Astrocyte of the cerebellum (primary cell): ENCODE measurements around the gene MRGPRG.

Experiments
- DNase-seq: peaks from one replicate; pipeline ENCODE4 v3.0.0-alpha.2; 2011; ENCODE audit warnings: low read depth
- H3K4me3 ChIP-seq: 2 replicates; pipeline ENCODE4 v1.5.1; 2011; ENCODE audit warnings: mild to moderate bottlenecking, low read depth, low read length, moderate library complexity
- in situ Hi-C: cut with HindIII; loops from 2 replicates; pipeline ENCODE4 v1.10.0; 2017; ENCODE audit warnings: low sequenced_read_pairs
- TF ChIP-seq, protein P1 (sequence below): IDR thresholded peaks from 2 replicates; pipeline ENCODE4 v1.5.1; 2012; ENCODE audit warnings: low read length, low read depth, moderate library complexity, mild to moderate bottlenecking; ENCODE audit errors: missing control alignments

Gene MRGPRG

DNA sequence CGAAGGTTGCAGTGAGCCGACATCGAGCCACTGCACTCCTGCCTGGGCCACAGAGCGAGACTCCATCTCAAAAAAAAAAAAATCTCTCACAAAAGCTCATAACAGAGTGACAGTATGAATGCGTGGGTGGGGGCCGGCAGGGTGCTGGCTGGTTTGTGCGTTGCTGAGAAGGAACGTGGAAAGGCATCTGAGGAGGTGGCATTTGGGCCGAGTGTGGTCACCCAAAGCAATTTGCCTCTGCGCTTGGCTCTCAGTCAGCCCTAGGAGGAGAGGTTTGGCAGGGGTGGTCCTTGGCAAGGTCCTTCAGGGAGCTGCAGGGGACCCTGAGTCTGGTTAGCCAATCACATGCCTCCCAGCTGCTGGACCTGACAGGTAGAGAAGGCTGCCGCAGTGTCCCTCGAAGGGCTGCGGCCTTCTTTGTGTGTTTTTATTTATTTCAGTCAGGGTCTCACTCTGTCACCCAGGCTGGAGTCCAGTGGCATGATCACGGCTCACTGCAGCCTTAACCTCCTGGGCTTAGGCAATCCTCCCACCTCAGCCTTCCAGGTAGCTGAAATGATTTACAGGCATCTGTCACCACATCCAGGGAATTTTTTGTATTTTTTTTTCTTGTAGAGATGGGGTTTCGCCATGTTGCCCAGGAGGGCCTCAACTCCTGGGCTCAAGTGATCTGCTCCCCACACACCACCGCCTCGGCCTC lies 30.0 kb downstream of the MRGPRG start:
- in situ Hi-C loops = no loop called here
- H3K4me3 ChIP-seq = no peak overlapping the region
- DNase-seq = no peak

DNA sequence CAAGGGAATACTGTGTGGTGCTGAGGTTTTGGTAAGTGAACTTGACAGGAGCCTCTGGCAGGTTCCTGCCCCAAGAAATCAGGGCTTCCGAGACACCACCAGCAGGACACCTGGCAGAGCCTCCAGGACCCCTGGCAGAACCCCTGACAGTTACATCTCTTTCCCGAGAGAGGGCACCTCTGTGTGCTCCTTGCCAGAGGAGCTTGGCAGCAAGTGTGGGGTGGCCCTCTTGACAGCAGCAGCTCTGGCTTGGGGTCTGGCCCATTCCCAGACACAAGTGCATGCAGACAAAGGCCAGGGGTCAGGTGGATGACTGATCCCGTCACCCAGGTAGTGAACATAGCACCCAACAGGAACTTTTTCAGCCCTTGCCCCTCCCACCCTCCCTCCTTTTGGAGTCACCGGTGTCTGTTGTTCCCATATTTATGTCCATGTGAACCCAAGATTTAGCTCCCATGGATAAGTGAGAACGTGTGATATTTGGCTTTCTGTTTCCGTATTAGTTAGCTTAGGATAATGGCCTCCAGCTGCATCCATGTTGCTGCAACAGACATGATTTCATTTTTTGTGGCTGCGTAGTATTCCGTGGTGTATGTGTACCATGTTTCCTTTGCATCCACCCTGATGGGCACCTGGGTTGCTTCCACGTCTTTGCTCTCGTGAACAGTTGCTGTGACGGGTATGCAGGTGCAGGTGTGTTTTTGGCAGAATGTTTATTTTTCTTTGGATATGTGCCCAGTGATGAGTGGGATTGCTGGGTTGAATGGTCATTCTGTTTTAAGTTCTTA lies 32.3 kb downstream of the MRGPRG start:
- TF ChIP-seq, protein P1, sequence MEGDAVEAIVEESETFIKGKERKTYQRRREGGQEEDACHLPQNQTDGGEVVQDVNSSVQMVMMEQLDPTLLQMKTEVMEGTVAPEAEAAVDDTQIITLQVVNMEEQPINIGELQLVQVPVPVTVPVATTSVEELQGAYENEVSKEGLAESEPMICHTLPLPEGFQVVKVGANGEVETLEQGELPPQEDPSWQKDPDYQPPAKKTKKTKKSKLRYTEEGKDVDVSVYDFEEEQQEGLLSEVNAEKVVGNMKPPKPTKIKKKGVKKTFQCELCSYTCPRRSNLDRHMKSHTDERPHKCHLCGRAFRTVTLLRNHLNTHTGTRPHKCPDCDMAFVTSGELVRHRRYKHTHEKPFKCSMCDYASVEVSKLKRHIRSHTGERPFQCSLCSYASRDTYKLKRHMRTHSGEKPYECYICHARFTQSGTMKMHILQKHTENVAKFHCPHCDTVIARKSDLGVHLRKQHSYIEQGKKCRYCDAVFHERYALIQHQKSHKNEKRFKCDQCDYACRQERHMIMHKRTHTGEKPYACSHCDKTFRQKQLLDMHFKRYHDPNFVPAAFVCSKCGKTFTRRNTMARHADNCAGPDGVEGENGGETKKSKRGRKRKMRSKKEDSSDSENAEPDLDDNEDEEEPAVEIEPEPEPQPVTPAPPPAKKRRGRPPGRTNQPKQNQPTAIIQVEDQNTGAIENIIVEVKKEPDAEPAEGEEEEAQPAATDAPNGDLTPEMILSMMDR = no peak
- DNase-seq = no peak
- H3K4me3 ChIP-seq = no peak overlapping the region
- in situ Hi-C loops = no loop called here

More for the DNA sequence above, 30.0 kb downstream of the MRGPRG start:
- TF ChIP-seq, protein P1 = no peak

DNA sequence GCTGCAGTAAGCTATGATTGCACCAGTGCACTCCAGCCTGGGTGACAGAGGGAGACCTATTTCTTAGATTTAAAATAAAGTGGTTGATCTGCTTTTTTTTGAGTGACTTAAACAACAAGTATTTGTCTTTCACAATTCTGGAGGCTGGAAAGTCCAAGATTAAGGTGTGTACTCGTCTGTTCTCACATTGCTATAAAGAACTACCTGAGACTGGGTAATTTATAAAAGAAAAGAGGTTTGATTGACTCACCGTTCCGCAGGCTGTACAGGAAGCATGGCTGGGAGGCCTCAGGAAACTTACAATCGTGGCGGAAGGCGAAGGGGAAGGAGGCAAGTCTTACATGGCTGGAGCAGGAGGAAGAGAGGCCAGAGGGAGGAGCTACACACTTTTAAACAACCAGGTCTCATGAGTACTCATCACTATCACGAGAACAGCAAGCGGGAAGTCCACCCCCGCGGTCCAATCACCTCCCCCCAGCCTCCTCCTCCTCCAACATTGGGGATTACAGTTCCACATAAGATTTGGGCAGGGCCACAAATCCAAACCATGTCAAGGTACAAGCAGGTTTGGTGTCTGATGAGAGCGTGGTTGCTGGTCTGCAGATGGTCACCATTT lies 33.8 kb downstream of the MRGPRG start:
- H3K4me3 ChIP-seq = no peak overlapping the region
- TF ChIP-seq, protein P1 = no peak
- in situ Hi-C loops = no loop called here
- DNase-seq = no peak

DNA sequence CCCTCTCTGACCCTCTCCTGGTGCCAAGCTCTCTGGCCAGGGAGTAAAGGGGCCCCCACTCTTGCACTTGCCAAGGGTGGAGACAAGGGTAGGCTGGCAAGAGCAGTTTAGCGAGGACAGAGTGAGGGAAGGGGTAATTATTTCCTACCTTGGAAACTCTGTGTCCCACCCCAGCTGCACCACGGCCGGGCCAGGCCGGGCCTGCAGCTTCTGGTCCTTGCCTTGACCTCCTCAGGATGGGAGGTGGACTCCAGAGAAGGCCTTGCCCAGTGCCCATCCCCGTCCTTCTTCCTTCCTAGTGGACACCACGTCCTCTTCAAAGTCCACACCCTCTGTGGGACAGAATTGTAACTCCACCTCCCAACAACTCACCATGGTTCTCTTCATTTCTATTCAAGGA lies 35.1 kb downstream of the MRGPRG start:
- TF ChIP-seq, protein P1 = no peak
- no peak for DNase-seq
- in situ Hi-C loops = no loop called here
- no peak overlapping the region for H3K4me3 ChIP-seq

DNA sequence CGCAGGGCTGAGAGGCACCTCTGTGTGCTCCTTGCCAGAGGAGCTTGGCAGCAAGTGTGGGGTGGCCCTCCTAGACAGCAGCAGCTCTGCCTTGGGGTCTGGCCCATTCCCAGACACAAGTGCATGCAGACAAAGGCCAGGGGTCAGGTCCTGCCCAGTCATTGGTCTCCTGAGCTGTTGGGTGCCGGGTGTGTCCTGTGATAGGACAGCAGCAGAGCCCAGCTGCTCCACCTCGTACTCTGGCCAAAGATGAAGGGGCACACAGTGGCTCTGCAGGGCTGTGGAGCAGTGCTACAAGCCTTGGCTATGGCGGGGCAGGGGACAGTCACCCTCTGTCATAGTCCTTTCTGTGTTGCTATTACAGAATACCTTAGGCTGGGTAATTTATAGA lies 36.2 kb downstream of the MRGPRG start:
- TF ChIP-seq, protein P1 = no peak
- no peak for DNase-seq
- in situ Hi-C loops = no loop called here
- H3K4me3 ChIP-seq = no peak overlapping the region

DNA sequence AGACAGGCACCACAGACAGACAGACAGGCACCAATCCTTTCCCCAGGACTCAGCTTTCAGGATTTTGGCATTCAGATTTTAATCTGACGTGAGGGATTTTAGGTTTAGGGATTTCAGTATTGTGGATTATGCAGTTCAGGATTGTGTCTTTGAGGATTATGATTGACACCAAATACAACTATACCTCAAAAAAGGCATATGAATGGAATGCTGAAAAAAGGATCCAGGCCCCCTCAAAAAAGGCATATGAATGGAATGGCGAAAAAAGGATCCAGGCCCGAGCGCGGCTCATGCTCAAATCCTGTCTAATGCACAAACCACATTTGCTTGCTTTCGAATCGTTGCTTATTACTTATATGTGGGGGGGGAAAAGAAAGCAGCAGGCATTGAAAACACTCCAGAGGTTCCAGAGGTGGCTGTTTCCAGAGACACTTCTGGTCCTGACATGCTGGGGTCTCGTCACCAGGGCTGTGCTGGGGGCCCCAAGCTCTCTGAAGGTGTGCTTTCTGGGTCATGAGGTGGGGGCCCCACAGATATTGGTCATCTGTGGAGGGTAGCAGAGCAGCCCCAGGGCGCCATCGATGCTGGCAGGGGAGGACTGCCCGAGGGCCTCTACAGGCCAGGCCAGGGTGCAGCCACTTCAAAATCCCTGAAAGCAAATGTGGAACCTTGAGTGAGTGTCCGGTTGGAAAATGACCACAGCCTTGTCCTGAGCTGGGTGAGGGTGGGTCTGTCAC lies 36.7 kb downstream of the MRGPRG start:
- no peak for DNase-seq
- TF ChIP-seq, protein P1 = no peak
- no peak overlapping the region for H3K4me3 ChIP-seq
- in situ Hi-C loops = no loop called here
